Stimulated activated CD4-positive, alpha-beta T cell treated with anti-CD3 and anti-CD28 coated beads, Interleukin-4, amount 100 ng/mL, for 48 hours (primary cell): Measurements from ENCODE around the gene CCER1.

Experiments
- DNase-seq, 2 donors: peaks; one replicate each; pipeline ENCODE4 v3.0.0-alpha.2; 2020; ENCODE audit warnings: low read depth in 2 of 2

Gene CCER1

DNA sequence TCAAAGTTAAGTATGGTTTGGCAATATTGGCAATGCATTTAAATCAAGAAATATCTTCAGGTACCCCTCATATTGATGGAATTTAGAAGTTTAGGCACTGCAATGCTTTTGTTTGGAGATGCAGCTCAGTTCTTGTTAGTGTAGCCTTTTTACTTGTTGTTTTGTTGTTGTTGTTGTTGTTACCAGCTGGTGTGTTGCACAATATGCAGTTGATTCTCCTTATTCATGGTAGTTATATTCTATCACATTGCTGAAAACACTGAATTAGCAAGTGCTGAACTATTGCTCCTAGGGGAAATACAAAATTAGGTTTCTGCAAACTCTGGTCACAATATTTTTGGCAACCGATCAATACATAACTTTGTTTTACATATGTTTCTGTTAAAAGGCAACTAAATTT lies 34.8 kb downstream of the CCER1 start:
- DNase-seq = no peak

DNA sequence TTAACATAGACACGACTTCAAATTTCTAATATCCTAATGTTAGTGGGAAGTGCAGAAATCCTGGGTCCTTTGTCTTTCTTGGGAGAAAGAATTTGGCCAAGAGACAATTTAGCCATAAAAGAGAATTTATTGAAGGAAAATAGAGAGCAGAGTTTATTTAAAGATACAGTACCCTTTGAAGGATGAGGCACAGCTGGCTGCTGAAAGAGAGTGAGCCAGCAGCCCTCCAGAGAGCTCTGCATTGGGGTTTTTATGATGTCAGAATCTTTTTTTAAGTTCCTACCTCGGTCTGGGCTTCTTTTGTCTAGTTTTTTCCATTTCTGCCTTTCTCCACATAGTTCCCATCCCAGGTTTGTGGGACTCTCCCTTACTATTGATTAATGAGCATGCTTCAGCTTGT lies 37.5 kb downstream of the CCER1 start:
- no peak for DNase-seq

DNA sequence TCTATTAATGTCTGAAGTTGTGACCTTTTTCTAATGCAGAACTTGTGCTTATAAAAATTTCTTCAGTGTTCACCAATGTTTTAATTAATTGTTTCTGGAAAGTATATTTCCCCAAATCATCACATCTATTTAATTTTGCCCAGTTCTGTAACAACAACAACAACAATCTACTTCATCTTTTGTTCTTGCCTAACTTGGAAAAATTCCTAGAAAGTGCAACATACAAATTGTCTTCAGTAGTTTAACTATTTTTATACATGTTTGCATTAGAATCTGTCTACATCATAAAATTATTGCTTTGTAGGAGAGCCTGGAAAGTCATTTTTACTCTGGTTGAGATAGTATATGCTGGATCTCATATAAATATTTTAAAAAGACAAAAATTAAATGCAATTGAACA lies 38.5 kb downstream of the CCER1 start:
- no peak for DNase-seq

- DNase-seq = no peak
These were observed 39.6 kb downstream of the CCER1 start for GRCh38 chr12:90915353-90915752.

DNA sequence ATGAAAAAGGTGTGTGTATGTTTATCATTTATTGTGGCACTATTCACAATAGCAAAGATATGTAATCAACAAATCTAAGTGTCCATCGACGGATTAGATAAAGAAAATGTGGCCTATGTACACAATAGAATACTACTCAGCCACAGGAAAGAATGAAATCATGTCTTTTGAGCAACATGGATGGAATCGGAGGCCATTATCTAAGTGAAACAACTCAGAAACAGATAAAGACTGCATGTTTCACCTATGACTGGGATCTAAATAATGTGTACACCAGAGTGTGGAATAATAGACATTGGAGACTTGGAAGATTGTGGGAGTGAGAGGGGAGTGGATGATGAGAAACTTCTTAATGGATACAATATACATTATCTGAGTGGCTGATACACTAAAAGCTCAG lies 44.0 kb downstream of the CCER1 start:
- no peak for DNase-seq

DNA sequence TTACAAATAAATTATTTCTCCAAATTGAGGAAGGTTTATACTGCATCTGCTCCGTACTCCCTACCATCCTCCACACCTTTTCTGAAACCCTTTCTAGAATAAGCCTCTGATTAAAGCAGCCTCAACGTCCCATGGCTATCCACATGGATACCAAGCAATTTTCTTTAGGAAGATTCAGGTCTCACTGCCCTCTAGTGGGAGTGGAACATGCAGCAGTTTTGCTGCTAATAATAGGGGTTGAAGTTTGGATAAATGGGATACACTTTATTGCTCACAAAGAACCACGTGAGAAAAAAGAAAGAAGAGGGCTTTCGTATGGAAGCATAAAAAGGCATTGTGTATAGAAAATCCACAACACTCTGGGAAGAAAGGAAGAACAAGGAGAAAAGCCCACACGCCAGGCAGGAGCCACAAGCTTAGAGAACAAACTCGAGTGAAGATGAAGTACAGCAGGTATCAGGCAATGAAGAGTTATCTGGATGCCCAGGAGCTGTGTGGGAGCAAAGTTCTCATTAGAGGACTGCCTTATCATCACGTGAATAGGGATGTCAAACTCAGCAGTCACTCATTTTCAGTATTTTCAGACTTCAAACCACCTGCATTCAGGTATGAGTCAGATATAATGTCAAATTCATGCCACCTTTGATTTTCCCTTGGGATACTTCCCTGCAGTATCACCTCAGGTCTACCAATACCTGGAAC lies 45.8 kb downstream of the CCER1 start:
- no peak for DNase-seq

DNA sequence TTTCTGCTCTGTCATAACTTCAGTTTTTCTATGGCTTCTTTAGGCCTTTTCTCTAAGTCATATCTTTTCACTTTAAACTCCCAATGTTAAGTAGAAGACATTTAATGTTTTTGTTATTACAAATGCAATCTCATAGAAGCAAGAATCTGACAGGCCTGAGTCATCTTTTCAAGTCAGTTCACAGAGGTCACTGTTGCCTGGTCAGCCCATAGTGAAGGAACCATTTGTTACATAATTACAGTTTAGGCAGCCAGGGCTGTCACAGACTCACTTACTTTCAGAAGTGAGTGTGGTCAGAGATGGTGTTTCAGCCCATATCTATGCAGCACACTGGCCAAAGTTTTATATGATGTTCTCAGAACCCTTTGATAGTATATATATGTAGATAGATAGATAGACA lies 46.5 kb downstream of the CCER1 start:
- DNase-seq = no peak

- DNase-seq = no peak
These were observed 49.1 kb downstream of the CCER1 start for GRCh38 chr12:90905691-90906370.

GRCh38 chr12:90902596-90902995 lies 52.4 kb downstream of the CCER1 start:
- no peak for DNase-seq
